ENCODE measurements around the gene COX6B1.

GRCh38 chr19:35633727-35634440, 14.2 kb upstream of the COX6B1 start:
- TF ChIP-seq TAF1 (IDR thresholded peaks at IDR 0.05; ENCODE audit: borderline replicate concordance, low read depth, low read length): no peak
- no peak for TF ChIP-seq POLR2A (IDR thresholded peaks at IDR 0.05; ENCODE audit: low read depth, low read length)

All from GM12892 (cell line).